GM21526 (cell line): ENCODE results near the gene PTPN4.

Experiments used
- ATAC-seq: cut with Tn5 transposase; IDR thresholded peaks from one replicate; pipeline ENCODE4 v1.9.1; 2021; ENCODE audit warnings: moderate library complexity; ENCODE audit not compliant: unreplicated experiment, low FRiP score

The PTPN4 gene

DNA sequence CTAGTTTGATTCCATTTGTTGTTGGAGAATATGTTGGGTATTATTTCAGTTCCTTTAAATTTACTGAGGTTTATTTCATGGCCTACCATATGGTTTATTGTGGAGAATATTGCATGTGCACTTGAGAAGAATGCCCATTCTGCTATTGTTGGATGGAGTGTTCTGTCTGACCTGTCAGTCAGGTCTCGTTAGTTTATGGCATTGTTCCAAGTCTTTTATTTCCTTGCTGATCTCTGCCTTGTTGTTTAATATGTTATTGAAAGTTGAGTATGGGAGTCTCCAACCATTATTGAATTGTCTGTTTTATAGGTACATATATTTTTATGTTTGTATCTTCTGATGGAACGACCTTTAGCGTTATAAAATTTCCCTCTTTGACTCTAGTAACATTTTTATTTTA lies 86.3 kb downstream of the PTPN4 start:
- no peak for ATAC-seq

DNA sequence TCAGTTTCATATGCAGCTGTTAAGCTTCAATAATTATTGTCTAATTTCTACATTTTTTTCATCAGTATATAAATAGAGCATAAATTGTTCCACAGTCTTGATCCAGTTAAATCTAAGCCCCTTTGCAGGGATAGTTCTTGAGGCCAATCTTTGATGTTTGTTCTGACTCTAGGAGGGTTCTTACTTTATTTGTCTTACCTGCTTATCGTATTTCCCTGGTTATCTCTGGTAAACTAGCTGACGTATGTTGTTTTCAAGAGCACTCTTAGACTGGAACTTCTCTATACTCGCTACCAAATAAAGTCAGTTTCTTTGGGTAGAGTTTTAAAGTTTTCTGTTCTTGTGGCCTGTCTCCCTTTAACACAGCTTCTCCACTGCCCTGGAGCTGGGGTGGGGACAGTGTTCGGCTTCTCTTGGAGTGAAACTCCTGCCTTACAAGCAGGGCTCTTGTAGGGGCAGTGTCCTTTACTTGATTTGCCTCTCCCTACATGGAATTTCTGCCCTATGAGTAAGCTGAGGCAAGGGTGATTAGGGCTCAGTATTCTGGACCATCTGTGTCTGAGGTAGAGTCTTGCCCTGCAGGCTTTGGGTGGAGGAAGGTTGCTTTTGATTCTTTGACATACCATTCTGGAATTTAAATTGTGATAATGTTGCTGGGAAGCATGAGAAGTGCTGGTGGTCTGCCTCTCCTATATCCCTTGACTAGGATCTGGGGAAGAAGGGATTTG lies 90.3 kb downstream of the PTPN4 start:
- no peak for ATAC-seq

DNA sequence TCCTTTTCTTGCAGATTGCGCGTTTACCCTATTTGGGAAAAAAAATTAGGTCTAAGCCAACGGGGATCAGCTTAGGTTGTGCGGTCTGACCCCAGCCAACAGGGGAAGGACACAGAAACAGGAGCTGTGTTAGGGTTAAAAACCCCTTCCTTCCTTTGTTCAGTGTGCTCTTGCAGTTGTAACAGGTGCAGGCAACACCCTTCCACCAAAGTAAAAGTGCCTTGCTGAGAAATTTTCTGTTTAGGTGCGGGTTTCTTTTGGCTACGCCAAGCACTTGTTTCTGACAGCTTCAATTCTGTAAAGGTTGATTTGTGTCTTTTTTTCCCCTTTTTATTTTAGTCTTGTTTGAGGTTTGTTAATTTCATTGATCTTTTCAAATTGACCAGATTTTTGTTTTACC lies 92.5 kb downstream of the PTPN4 start:
- no peak for ATAC-seq

DNA sequence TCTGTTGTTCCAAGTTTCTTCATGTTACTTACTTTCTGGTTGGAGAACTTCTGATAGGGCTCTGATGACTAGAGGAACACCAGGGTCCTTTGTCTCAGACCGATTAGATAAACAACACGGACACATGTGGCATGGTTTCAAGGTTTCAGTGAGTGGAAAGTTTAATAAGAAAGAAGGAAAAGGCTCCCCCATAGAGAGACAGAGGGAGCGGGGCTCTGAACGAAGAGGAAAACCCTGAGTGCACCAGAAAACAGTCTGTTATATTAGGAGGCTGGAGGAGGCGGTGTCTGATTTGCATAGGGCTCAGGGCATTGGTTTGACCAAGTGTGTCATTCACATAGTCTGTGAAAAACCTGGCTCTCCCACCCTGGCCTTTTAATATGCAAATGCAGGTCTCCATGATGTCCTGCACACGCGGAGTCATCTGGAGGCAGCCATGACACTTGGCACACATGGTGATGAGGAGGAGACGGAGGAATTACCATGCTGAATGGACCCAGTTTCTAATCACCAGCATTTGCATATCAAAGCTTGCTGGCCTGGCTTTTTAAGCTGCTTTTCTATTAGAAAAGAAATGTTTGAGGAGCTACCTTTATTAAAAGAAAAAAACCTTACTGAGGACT lies 94.2 kb downstream of the PTPN4 start:
- ATAC-seq: no peak

DNA sequence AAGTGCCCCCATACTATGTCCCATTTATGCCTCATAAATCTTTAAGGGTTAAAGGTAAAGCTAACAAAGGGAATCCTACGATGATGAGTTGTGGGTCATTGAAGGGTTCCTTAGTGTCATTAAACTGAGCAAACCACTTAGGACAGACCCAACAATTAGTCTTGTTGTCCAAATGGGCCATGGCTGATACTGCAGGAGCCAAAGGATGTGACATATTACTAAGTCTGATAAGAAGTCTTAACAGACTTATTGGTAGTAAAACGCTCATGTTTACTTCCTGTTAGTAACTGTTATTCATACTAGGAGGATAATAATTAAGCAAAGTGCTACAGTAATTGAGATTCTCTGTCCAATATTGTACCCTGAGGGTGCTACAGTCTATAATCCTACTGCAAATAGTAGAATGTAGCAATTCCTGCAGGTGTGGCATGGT lies 96.8 kb downstream of the PTPN4 start:
- ATAC-seq: no peak

DNA sequence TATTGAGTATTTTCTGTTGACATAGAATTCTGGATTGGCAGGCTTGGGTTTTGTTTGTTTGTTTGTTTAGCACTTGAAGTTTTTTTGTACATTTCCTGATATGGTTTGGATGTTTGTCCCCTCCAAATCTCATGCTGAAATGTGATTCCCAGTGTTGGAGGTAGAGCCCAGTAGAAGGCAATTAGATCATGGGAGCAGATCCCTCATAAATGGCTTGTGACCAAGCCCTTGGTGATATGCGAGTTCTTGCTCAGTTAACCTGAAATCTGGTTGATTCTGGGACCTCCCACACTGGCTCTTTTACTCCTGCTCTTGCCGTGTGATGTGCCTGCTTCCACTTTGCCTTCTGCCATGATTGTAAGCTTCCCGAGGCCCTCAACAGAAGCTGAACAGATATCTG lies 98.0 kb downstream of the PTPN4 start:
- ATAC-seq: no peak

DNA sequence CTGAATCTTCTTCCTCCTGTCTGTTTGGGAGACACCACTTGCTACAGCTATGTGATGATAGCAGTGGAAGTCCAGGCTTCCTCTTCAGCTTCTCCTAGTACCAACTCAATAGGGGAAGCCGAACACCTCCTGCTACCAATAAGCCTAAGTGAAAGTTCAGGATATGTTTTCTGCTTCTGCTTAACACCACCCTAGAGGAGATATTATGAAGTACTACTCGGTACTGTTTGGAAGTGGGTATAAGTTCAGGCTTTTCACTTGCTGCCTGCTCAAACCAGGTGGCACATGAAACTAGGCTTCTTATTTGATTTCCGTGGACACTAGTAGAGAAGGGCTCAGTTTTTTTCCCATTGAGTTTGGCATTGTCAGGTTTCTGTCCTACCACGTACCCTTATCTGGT lies 99.8 kb downstream of the PTPN4 start:
- ATAC-seq: no peak

DNA sequence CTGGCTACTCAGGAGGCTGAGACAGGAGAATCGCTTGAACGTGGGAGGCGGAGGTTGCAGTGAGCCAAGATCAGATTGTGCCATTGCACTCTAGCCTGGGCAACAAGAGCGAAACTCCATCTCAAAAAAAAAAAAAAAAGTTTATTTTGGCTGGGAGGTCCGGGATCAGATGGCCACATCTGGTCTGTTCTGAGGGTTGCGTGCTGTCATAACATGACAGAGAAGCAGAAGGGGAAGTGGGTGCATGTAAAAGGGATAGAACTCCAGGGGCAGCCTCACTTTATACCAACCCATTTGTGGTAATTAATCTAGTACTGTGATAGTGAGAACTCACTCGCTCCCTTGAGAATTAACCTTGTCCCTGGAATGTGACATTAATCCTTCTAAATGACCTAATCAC lies 101.2 kb downstream of the PTPN4 start:
- no peak for ATAC-seq

DNA sequence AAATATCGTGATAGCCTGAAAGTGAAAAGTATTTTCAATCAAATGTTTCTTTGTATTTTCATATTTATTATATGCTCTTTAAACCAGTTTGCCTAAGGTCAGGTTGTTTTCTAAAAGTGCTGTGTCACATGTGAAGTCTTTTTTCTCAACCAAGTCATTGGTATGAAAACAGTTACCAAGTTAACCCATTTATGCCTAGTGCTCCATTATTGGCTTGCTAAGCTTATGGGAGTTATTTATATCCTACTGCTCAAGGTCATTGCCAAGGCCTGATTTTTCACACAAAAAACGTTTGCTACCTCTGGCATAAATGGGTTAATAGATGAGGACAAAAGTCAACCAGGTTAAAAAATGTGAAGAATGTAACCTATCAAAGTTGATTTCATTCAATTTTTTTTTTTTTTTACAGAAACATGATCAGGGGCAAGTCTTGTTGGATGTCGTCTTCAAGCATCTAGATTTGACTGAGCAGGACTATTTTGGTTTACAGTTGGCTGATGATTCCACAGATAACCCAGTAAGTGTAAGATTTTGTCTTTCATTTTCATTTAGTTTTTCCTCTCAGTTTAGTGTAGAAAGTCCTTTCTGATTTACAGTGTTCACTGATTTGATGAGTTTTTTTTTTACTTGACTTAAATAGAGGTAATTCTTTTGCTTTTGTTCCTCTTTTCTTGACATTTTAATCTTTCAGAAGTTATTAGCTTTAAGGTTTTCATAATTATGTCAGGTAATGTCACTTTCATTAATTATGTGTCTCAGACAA lies 102.6 kb downstream of the PTPN4 start:
- ATAC-seq: peak; percentile 60

DNA sequence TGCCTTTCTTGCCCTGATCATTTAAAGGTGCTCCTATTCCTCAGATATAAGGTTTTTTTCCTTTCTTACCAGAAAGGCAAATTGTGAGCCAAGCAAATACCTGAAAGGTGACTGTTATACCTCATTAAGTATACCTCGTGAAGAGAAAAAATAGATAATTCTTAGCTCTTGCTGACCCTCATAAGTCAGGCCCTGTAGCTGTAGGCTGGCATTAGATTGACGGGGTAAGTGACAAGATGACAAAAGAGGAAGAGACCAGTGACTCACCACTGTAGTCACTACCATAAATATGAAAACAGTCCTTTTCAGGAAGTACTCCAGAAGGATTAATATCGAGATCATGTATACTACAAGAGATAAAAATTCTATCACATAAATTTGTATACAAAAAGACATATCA lies 104.6 kb downstream of the PTPN4 start:
- no peak for ATAC-seq

DNA sequence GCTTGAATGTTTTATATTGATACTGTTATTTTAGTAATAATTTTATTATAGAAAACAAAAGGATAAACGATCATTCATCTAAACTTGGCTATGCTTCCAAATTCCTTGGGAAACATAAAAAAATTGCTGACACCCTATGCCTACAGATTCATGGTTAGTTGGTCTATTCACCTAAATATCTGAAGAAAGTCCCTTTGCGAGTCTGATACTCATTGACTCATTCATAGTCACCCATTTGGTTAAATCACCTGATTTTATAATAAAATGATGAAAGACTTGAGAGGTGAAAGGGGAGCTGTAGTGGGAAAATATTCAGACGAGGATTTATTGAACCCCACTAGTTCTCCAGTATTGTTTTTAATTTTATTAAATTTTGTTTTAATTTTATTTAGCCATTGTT lies 112.0 kb downstream of the PTPN4 start:
- ATAC-seq: no peak

DNA sequence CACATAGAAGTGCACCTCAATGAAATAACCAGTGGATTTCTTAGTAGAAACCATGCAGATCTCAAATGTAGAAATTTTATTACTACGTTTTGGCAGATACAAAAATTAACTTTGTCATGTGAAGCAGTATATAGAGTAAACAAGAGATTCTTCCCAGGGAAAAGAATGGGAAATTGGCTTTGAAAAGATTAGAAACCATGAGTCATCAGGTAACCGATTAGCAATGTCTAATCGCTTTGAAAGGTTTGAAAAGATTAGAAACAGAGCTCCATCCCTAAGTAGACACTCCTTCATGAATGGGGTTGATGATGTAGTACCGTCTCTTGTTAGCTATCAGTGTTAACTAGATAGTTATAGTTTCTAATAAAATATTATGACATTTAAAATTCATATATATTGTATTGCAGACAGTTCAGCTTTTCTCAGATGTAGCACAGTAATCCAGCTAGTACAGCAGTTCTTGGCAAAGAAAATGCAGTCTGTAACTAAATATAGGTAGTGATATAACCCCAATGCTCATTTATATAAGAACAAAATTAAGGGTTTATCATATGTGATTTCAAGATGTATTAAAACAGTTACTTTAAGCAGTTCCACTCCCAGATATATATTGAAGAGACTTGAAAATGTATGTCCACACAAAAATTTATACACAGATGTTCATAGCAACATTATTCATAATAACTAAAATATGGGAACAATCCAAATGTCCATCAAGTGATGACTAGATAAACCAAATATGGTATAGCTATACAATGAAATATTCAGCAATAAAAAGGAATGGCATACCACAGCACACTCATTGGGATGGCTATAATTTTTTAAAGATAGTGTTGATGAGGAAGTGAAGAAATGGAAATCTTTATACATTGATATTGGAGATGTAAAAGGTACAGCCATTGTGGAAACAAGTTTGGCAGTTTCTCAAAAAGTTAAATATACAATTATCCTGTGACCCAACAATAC lies 113.9 kb downstream of the PTPN4 start:
- no peak for ATAC-seq

DNA sequence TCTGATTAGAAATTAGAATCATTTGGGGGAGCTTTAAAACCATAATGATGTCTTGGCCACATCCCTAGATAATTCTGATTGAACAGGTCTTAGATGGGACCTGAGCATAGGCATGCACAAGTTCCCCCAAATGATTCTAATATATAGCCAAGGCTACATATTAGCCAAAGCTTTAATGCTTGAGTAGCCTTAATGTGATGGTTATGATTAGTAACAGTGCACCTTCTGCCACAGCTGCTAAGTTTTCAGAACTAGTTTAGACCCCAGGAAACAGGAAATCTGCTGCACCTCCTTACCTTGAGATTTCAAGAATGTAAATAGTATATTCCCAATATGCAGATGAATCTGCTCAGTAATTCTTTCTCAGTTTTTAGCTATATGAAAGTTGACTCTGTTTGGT lies 119.8 kb downstream of the PTPN4 start:
- no peak for ATAC-seq

DNA sequence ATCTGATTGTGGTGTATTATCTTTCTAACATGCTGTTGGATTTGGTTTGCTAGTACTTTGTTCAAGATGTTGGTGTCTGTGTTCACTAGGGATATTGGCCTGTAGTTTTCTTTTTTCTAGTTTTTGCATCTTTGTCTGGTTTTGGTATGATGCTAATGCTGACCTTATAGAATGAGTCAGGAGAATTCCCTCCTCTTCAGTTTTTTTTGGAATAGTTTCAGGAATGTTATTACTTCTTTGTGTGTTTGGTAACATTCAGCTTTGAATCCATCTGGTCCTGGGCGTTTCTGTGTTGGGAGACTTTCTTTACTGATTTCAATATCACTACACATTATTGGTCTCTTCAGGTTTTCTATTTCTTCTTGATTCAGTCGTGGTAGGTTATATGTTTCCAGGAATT lies 129.0 kb downstream of the PTPN4 start:
- no peak for ATAC-seq

DNA sequence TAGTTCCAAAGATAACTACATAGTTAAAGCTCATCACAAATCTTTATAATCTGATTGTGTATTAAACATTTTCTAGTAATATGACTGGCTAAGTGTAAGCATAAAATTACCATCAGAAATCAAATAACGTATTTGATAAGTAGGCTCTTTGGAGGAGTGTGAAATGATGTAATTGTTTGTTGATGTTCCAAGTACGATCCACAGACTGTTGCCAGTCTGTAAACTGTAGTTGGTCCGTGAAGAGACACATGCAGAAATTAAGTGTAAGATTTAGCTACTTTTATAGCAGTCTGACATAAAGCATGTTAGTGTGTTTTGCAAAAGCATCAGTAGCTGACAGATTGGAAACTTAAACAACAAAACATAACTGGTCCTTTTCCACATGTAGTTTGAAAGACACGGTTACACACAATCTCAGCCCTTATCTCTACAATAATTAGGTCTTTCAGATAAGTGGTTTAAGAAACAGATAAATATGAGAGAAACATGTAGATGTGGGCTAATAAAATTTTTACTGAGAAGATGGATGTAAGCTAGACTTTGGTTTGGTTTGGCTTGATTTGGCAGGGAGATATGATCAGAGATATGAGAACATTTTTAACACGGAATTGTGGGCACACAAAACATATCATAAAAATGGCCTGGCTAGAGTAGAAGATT lies 138.1 kb downstream of the PTPN4 start:
- no peak for ATAC-seq

DNA sequence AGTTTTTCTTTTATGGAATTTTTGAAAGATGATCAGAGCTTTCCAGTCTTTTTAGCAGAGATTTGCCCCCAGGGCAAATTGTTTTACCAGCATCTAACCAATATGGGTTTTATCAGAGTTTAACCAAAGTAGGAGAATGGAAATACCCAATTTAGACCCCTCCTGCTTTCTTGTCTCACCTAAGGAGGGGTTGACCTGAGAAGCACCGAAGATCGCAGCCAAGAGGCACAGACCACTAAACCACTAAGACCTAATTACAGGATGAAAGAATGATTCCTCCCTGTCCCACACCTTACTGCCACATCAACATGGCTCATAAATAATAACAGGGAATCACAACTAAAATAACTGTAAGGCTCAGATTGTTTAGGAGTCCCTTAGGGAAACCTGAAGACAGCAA lies 141.3 kb downstream of the PTPN4 start:
- no peak for ATAC-seq

DNA sequence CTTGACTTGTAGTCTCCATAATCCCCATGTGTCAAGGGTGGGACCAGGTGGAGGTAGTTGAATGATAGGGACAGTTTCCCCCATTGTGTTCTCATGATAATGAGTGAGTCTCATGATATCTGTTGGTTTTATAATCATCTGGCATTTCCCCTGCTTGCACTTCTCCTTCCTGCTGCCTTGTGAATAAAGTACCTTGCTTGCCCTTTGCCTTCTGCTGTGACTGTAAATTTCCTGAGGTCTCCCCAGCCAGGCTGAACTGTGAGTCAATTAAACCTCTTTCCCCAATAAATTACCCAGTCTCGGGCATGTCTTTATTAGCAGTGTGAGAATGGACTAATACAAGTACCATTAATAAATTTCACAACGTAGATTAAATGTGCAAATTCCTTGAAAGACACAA lies 150.8 kb downstream of the PTPN4 start:
- ATAC-seq: no peak

DNA sequence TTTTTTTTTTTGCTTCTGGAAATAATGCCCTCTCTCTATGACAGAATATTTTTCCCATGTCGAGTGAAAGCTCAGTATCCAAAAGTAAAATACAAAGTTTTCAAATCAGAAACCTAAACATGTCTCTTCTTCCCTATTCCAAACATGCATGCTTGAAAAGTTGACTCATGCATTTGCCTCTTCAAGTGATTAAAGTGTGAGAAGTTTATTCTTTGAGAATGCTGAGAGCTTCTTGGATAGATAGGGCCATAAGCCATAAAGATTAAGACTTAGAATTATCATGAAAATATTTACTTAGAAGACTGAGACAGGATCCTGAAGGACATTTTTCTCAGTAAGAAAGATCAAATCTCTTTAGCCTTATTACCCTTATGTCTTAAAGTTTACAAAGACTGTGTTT lies 154.5 kb downstream of the PTPN4 start:
- no peak for ATAC-seq

DNA sequence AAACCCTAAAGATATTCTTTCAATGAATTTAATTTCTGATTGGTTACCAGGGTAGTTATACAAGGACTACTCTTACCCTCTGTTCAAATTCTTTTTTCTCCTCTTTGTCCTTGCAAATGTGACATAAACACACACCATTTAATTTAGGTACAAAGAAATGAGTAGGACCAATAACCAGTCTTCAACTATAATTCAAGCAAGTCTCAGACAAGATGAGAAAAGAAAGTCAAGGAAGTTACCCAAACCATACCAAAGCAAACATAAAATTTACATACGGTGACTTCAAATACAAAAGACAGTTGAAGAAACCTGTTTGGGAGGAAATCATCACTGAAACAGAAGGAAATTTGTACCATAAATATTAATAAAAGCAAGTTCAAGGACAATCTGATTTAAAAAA lies 162.1 kb downstream of the PTPN4 start:
- ATAC-seq: no peak

DNA sequence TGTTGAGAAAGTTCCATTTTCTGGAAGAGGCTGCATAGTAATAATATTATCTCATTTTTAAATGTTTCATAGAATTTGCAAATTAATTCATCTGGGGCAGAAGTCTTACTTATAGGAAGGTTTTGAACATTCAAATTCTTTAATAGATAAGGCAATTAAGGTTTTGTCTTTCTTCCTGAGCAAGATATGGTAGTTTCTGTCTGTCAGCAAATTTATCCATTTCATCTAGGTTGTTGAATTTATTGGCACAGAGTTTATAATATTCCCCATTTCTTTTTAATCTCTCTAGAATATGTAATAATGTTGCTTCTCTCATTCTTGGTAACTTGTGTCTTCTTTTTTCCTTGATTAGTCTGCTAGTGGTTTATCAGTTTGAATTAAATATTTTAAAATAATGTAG lies 163.0 kb downstream of the PTPN4 start:
- ATAC-seq: no peak
